ENCODE data around the gene RNF114. TPM values are rescaled to one million over a fixed set of nuclear protein-coding genes. Genes with fewer than 3 reads are reported as not detected.

RNF114 gene
- total and polyA plus RNA-seq, 2 donors (not counting 1 experiment from before 2014, with no cell fraction given), result 65.2 to 70.2 TPM

GRCh38 chr20:49906615-49907154 lies 29.5 kb upstream of the RNF114 start:
- H3K4me2 ChIP-seq (ENCODE audit: extremely low read depth, insufficient read depth, low read length), result no peak overlapping the region
- no peaks in the 10 kb centered on the region for H3K27me3 ChIP-seq (ENCODE audit: control insufficient read depth, insufficient read depth, low read length)
- no peak overlapping the region for H3K4me3 ChIP-seq (replicated peaks in 1 of 4; ENCODE audit: control extremely low read depth in 1 of 4, insufficient read depth in 1 of 4, low read depth in 3 of 4, low read length in 4 of 4)
- H3K36me3 ChIP-seq (ENCODE audit: control insufficient read depth, insufficient read depth, low read length), result peaks cover 12% of the 10 kb centered on the region
- no peaks in the 10 kb centered on the region for H4K20me1 ChIP-seq (ENCODE audit: control insufficient read depth, extremely low read depth, insufficient read depth, low read length)
- no peak overlapping the region for H3K27ac ChIP-seq (ENCODE audit: insufficient read depth, low read length)
- H3K9ac ChIP-seq (ENCODE audit: insufficient read depth, low read length), result no peak overlapping the region
- H2AFZ ChIP-seq (ENCODE audit: low read length), result no peak overlapping the region
- DNase-seq (ENCODE audit: low read depth in 2 of 2), result no peak
- H3K4me1 ChIP-seq (ENCODE audit: control insufficient read depth, extremely low read depth, insufficient read depth, low read length), result no peaks in the 10 kb centered on the region
- TF ChIP-seq CTCF (conservative IDR thresholded peaks at IDR 0.05 in 1 of 2, IDR thresholded peaks at IDR 0.05 in 1 of 2; ENCODE audit: low read depth in 1 of 2, low read length in 2 of 2) (no peak), EZH2 (IDR thresholded peaks at IDR 0.05; ENCODE audit: low read length, missing control alignments) (no peak)
- peaks cover 16% of the 10 kb centered on the region for H3K79me2 ChIP-seq (ENCODE audit: control insufficient read depth, insufficient read depth, low read length)
- no peaks in the 10 kb centered on the region for H3K9me3 ChIP-seq (ENCODE audit: control insufficient read depth, insufficient read depth, low read depth, low read length)

DNA sequence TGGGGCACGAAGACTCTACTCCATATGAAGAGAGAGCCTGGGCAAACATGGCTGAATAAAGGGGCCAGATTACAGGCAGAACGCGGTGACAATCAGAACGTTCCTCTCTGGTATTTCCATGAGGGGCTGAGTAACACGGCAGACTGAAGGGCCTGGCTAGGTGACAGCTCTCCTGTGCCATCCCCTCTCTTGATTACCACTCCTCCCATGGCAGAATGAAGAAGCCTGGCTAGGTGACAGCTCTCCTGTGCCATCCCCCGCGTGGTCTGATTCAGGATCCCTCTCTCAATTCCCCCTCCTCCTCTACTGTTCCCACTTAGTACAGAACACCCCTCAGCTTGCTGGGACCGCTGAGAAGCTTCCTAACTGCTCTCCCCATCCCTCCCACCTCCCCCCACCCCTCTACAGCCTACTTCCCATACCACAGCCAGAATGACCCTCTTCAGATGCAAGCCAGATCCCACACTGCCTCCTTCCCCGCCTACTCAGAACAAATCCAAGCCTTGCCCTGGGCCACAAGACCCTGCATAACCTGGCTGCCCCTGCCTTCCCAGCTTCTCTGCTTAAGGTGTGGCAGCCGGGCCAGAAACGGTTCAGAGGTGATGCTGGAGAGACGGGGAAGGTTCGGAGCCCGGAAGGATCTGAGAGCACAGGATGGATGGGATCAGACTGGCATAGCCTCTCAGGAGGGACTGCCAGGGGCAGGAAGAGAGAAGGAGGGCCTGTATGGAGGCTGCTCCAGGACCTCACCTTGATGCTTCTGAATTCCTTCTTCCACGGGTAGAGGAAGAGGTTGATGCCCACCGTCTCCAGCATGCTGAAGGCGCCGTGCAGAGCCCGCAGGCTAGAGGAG lies 28.6 kb upstream of the RNF114 start:
- H3K9me3 ChIP-seq (ENCODE audit: control insufficient read depth, insufficient read depth, low read depth, low read length), result no peaks in the 10 kb centered on the region
- no peak overlapping the region for H2AFZ ChIP-seq (ENCODE audit: low read length)
- no peaks in the 10 kb centered on the region for H4K20me1 ChIP-seq (ENCODE audit: control insufficient read depth, extremely low read depth, insufficient read depth, low read length)
- no peaks in the 10 kb centered on the region for H3K27me3 ChIP-seq (ENCODE audit: control insufficient read depth, insufficient read depth, low read length)
- no peaks in the 10 kb centered on the region for H3K4me1 ChIP-seq (ENCODE audit: control insufficient read depth, extremely low read depth, insufficient read depth, low read length)
- no peak for DNase-seq (ENCODE audit: low read depth in 2 of 2)
- H3K4me2 ChIP-seq (ENCODE audit: extremely low read depth, insufficient read depth, low read length), result no peak overlapping the region
- no peak overlapping the region for H3K27ac ChIP-seq (ENCODE audit: insufficient read depth, low read length)
- TF ChIP-seq EZH2 (IDR thresholded peaks at IDR 0.05; ENCODE audit: low read length, missing control alignments) (no peak), CTCF (conservative IDR thresholded peaks at IDR 0.05 in 1 of 2, IDR thresholded peaks at IDR 0.05 in 1 of 2; ENCODE audit: low read depth in 1 of 2, low read length in 2 of 2) (no peak)
- peaks cover 24% of the 10 kb centered on the region for H3K79me2 ChIP-seq (ENCODE audit: control insufficient read depth, insufficient read depth, low read length)
- peaks cover 12% of the 10 kb centered on the region for H3K36me3 ChIP-seq (ENCODE audit: control insufficient read depth, insufficient read depth, low read length)
- no peak overlapping the region for H3K9ac ChIP-seq (ENCODE audit: insufficient read depth, low read length)
- H3K4me3 ChIP-seq (replicated peaks in 1 of 4; ENCODE audit: control extremely low read depth in 1 of 4, insufficient read depth in 1 of 4, low read depth in 3 of 4, low read length in 4 of 4), result no peak overlapping the region

- Histone ChIP-seq H3K4me1 (ENCODE audit: control insufficient read depth, extremely low read depth, insufficient read depth, low read length) (no peaks in the 10 kb centered on the region), H3K4me2 (ENCODE audit: extremely low read depth, insufficient read depth, low read length) (no peak overlapping the region), H3K27me3 (ENCODE audit: control insufficient read depth, insufficient read depth, low read length) (no peaks in the 10 kb centered on the region), H3K9me3 (ENCODE audit: control insufficient read depth, insufficient read depth, low read depth, low read length) (no peaks in the 10 kb centered on the region), H3K36me3 (ENCODE audit: control insufficient read depth, insufficient read depth, low read length) (peaks cover 12% of the 10 kb centered on the region), H3K27ac (ENCODE audit: insufficient read depth, low read length) (no peak overlapping the region), H3K9ac (ENCODE audit: insufficient read depth, low read length) (no peak overlapping the region), H2AFZ (ENCODE audit: low read length) (no peak overlapping the region), H3K4me3 (replicated peaks in 1 of 4; ENCODE audit: control extremely low read depth in 1 of 4, insufficient read depth in 1 of 4, low read depth in 3 of 4, low read length in 4 of 4) (no peak overlapping the region), H3K79me2 (ENCODE audit: control insufficient read depth, insufficient read depth, low read length) (peaks cover 29% of the 10 kb centered on the region), H4K20me1 (ENCODE audit: control insufficient read depth, extremely low read depth, insufficient read depth, low read length) (no peaks in the 10 kb centered on the region)
- DNase-seq (ENCODE audit: low read depth in 2 of 2), result no peak
- TF ChIP-seq EZH2 (IDR thresholded peaks at IDR 0.05; ENCODE audit: low read length, missing control alignments) (no peak), CTCF (conservative IDR thresholded peaks at IDR 0.05 in 1 of 2, IDR thresholded peaks at IDR 0.05 in 1 of 2; ENCODE audit: low read depth in 1 of 2, low read length in 2 of 2) (no peak)
Observed at GRCh38 chr20:49908258-49908565, 28.0 kb upstream of the RNF114 start.
